HG03064 (cell line): Measurements from ENCODE around the gene ZMYM4.
"Not testable (repeated sequence)": the region's sequence is repeated elsewhere in the genome, so short reads cannot be mapped to it uniquely, and the experiment has no call there.

ENCODE experiments used
- ATAC-seq: cut with Tn5 transposase; IDR thresholded peaks from one replicate; pipeline ENCODE4 v1.9.1; 2021; ENCODE audit warnings: low read depth; ENCODE audit not compliant: unreplicated experiment

The ZMYM4 gene

DNA sequence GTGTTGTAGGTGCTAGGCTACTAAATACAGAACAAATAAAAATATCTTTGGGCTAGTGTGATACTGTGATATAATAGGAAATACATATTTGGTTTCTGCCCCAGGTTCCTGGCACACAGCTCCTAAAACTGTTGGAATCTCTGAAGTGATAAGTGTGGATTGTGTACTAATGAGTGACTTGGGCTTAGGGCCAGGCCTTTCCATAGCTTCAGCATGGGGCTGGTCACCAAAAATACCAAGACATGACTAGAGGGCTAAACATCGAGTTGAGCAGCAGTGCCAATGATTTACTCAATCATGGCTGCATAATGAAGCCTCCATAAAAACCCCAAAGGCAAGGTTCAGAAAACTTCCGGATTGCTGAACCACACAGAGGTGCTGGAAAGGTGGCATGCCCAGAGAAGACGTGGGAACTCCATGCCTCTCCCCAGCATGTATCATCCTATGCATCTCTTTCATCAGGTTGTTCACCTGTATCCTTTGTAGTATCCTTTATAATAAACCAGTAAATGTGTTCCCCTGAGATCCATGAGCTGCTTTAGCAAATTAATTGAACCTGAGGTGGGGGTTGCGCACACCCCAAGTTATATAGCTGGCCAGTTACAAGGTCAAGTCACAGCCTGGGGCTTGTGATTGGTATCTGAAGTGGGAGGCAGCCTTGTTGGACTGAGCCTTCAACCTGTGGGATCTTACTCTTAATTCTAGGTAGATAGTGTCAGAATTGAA lies 51.6 kb downstream of the ZMYM4 start:
- no peak for ATAC-seq

- ATAC-seq = no peak
These were observed 52.4 kb downstream of the ZMYM4 start for GRCh38 chr1:35320937-35321336.

- no peak for ATAC-seq
These were observed 56.0 kb downstream of the ZMYM4 start for GRCh38 chr1:35324486-35324885.

- ATAC-seq = no peak
These were observed 57.8 kb downstream of the ZMYM4 start for GRCh38 chr1:35326246-35326866.

DNA sequence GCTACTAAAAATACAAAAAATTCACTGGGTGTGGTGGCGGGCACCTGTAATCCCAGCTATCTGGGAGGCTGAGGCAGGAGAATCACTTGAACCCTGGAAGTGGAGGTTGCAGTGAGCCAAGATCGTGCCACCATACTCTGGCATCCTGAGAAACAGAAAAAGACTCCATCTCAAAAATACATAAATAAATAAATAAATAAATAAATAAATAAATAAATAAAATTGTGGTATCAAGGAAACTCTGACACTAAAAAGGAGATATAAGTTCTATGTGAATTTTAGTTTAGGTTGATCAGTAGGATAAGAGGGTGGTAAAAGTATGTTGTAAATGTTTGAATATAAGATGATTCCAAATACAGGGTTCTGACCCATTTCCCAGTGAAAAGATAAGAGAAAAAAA lies 63.1 kb downstream of the ZMYM4 start:
- not testable (repeated sequence) for ATAC-seq

GRCh38 chr1:35334485-35334884 lies 66.0 kb downstream of the ZMYM4 start:
- ATAC-seq = no peak

DNA sequence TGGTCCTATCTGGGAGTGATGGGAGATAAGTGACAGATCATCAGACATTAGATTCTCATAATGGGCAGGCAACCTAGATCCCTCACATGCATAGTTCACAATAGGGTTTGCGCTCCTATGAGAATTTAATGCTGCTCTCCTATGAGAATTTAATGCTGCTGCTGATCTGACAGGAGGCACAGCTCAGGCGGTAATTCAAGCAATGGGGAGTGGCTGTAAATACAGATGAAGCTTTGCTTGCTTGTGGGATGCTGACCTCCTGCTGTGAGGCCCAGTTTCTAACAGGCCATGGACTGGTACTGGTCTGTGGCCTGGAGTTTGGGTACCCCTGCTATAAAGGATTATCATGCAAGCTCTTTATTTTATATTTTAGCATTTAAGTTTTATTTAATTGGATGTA lies 72.0 kb downstream of the ZMYM4 start:
- ATAC-seq = no peak

DNA sequence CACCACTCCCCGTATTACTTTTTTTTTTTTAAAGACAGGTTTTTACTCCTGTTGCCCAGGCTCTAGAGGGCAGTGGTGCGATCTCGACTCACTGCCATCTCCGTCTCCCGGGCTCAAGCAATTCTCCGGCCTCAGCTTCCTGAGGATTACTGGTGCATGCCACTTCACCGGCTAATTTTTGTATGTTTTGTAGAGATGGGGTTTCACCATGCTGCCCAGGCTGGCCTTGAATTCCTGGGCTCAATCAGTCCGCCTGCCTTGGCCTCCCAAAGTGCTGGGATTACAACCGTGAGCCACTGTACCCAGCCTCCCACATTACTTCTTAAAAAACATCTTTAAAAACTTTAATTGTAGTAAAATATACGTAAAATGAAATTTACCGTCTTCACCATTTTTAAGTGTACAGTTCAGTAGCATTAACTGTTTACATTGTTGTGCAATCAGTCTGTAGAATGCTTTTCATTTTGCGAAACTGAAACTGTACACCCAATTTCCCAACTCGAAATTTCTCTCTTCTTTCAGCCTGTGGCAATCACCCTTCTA lies 77.0 kb downstream of the ZMYM4 start:
- ATAC-seq = no peak

DNA sequence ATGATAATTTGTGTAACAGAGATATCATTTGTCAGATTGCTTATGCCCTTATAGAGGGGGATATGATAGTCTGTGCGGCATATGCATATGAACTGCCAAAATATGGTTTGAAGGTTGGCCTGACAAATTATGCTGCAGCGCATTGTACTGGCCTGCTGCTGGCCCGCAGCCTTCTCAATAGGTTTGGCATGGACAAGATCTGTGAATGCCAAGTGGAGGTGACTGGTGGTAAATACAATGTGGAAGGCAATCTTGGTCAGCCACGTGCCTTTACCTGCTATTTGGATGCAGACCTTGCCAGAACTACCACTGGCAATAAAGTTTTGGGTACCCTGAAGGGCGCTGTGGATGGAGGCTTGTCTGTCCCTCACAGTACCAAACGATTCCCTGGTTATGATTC lies 82.4 kb downstream of the ZMYM4 start:
- ATAC-seq = no peak

DNA sequence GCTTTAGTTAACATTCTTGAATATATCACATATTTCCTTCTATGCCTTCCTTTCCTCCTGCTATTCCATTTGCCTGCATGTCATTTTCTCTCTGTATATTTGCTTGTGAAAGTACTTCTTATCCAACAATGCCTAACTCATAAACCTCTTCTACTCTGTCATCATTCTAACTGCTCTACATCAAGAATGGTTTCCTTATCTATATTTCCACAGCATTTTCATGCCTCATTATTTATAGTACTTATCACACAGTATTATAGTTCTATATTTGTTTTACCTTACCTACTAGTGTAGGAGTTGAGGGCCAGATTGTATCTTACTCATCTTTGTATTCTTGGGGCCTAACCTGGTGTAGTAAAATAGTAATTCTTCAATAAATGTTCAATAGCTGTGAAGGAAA lies 91.5 kb downstream of the ZMYM4 start:
- no peak for ATAC-seq

GRCh38 chr1:35361638-35362037 lies 93.1 kb downstream of the ZMYM4 start:
- ATAC-seq = no peak

- no peak for ATAC-seq
These were observed 96.2 kb downstream of the ZMYM4 start for GRCh38 chr1:35364741-35365140.

- ATAC-seq = no peak
These were observed 99.4 kb downstream of the ZMYM4 start for GRCh38 chr1:35367914-35368313.

- no peak for ATAC-seq
These were observed 101.6 kb downstream of the ZMYM4 start for GRCh38 chr1:35369922-35370671.

DNA sequence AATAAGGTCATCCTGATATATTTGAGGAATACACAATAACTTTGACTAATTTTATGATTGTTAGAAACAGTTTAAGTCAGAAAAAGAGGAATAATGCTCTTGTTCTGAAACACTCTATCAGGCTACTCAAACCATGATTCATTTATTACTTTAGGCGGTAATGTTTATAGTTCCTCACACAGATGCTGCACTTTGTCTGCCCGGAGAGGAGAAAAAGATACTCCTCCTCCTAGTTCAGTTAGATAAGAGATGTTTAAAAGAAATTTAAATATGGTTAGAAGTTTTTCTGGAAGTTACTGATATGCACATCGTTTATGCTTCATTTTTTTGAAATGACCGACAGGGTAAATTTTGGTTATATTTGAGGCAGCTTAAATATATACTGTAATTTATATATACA lies 103.0 kb downstream of the ZMYM4 start:
- no peak for ATAC-seq

DNA sequence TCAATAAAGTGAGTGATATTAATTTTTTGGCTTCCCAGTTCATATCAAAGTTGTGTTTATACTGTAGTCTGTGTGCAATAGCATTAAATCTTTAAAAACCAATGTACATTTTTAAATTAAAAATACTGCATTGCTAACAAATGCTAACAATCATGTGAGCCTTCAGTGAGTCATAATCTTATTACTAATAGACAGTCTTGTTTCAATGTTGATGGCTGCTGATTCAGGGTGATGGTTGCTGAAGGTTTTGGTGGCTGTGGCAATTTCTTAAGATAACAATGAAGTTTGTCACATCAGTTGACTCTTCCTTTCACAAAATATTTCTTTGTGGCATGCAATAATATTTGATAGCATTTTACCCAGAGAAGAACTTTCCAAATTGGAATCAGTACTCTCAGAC lies 109.0 kb downstream of the ZMYM4 start:
- no peak for ATAC-seq

- no peak for ATAC-seq
These were observed 111.0 kb downstream of the ZMYM4 start for GRCh38 chr1:35379317-35380000.

DNA sequence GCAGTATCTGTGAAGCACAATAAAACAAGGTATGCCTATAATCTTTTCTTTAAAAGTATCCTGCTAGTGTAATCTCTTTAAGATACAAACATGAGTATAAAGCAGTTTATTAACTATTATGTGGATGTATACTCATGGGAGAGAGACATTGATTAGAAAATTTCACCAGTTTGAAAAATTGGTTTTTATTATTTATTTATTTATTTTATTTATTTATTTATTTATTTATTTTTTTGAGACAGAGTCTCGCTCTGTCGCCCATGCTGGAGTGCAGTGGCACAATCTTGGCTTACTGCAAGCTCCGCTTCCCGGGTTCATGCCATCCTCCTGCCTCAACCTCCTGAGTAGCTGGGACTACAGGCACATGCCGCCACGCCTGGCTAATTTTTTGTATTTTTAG lies 111.6 kb downstream of the ZMYM4 start:
- ATAC-seq = not testable (repeated sequence)

DNA sequence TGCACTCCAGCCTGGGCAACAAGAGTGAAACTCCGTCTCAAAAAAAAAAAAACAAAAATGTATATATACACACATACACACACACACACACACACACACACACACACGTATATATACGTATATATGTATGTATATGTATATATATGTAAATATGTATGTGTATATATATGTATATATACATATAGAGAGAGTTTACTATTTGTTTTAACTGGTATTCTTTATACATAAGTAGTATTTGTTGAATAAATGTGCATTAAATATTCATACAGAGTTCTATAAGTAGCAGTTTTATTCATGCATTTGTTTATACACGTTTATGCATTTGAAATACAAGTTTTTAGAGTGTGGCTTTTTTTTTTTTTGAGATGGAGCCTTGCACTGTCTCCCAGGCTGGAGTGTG lies 113.6 kb downstream of the ZMYM4 start:
- ATAC-seq = no peak

- ATAC-seq = no peak
These were observed 117.8 kb downstream of the ZMYM4 start for GRCh38 chr1:35386290-35386689.

DNA sequence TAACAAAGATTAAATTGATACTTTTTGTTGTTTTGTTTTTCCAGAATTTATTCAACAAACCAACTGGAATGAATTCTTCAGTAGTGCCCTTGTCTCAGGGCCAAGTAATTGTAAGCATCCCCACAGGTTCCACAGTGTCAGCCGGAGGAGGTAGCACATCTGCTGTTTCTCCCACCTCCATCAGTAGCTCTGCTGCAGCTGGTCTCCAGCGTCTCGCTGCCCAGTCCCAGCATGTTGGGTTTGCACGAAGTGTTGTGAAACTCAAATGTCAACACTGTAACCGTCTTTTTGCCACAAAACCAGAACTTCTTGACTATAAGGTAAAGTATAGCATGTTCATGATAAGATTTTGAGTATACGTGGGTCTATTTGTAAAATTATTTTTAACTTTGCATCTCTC lies 118.5 kb downstream of the ZMYM4 start:
- ATAC-seq = no peak
